ENCODE data around the gene CHMP3.

DNA sequence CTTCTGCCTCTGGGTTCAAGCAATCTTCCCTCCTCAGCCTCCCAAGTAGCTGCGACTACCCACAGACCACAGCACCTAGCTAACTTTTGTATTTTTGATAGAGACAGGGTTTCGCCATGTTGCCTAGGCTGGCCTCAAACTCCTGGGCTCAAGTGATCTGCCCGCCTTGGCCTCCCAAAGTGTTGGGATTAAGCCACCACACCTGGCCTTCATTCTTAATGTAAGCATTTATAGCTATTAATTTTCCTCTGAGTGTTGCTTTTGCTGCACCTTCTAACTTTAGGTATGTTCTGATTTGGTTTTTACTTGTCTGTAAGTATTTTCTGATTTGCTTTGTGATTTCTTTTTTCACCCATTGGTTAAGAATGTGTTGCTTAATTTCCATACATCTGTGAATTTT is 29.7 kb downstream of the CHMP3 start:
- TF ChIP-seq CTCF (IDR thresholded peaks at IDR 0.05), result no peak
- no peak for TF ChIP-seq POLR2A (IDR thresholded peaks at IDR 0.05)

Measured in testis (tissue), 2 donors.